PFSK-1 (cell line): ENCODE results near the gene WIPF3.

Experiments used
- FOXP2 ChIP-seq: optimal IDR thresholded peaks from 2 replicates; pipeline ENCODE3; 2011; ENCODE audit warnings: borderline replicate concordance, control low read depth, inconsistent platforms; ENCODE audit not compliant: insufficient read depth; ENCODE audit errors: extremely low read length, extremely low read depth
- POLR2AphosphoS5 ChIP-seq: IDR thresholded peaks from 2 replicates; pipeline ENCODE4 v1.6.1; 2012; ENCODE audit warnings: low read depth, mild to moderate bottlenecking, control low read depth, low read length, moderate library complexity
- REST ChIP-seq, 2 experiments: IDR thresholded peaks; 2 replicates each; pipeline versions ENCODE4 v1.6.1 to v1.8.0; 2011 to 2012; ENCODE audit warnings: low read depth in 2 of 2, low read length in 2 of 2, control low read depth in 1 of 2, inconsistent platforms in 1 of 2, mild to moderate bottlenecking in 1 of 2, moderate library complexity in 1 of 2; ENCODE audit not compliant: insufficient read depth in 1 of 2
- SIN3A ChIP-seq: IDR thresholded peaks from 2 replicates; pipeline ENCODE4 v1.6.1; 2012; ENCODE audit warnings: mild to moderate bottlenecking, low read length, moderate library complexity, borderline replicate concordance; ENCODE audit not compliant: insufficient read depth
- TAF1 ChIP-seq: IDR thresholded peaks from 2 replicates; pipeline ENCODE4 v1.6.1; 2012; ENCODE audit warnings: low read length, control low read depth, borderline replicate concordance; ENCODE audit not compliant: insufficient read depth

The WIPF3 gene

GRCh38 chr7:29893351-29893965 lies 87.2 kb downstream of the WIPF3 start:
- TF ChIP-seq FOXP2 (no peak), POLR2AphosphoS5 (no peak), TAF1 (no peak), REST (IDR thresholded peaks at IDR 0.05; ENCODE audit: insufficient read depth in 1 of 2, low read depth in 2 of 2, low read length in 2 of 2) (no peak), SIN3A (no peak)

- TF ChIP-seq REST (IDR thresholded peaks at IDR 0.05; ENCODE audit: insufficient read depth in 1 of 2, low read depth in 2 of 2, low read length in 2 of 2): no peak
- TF ChIP-seq POLR2AphosphoS5: no peak
- TF ChIP-seq FOXP2: no peak
- TF ChIP-seq SIN3A: no peak
Measured at GRCh38 chr7:29894256-29894655, 87.9 kb downstream of the WIPF3 start.

- TF ChIP-seq SIN3A: no peak
- no peak for TF ChIP-seq POLR2AphosphoS5
- no peak for TF ChIP-seq TAF1
- no peak for TF ChIP-seq FOXP2
- no peak for TF ChIP-seq REST (IDR thresholded peaks at IDR 0.05; ENCODE audit: insufficient read depth in 1 of 2, low read depth in 2 of 2, low read length in 2 of 2)
Measured at GRCh38 chr7:29895559-29895958, 89.3 kb downstream of the WIPF3 start.

GRCh38 chr7:29896685-29897411 lies 90.5 kb downstream of the WIPF3 start:
- TF ChIP-seq FOXP2 (no peak), REST (IDR thresholded peaks at IDR 0.05; ENCODE audit: insufficient read depth in 1 of 2, low read depth in 2 of 2, low read length in 2 of 2) (no peak), SIN3A (no peak), TAF1 (no peak), POLR2AphosphoS5 (no peak)
